OCI-LY1 (cell line): Measurements from ENCODE around the gene STX11.
A peak's percentile ranks its signal among the peaks of the same experiment; 100 is the strongest.

Experiments used
- H2AFZ ChIP-seq: fragments of 200-600 bp; sonication (generic), shearing (Covaris generic); 2 replicates; pipeline ENCODE4 v1.6.0; 2014; ENCODE audit warnings: antibody characterized with exemption, mild to moderate bottlenecking, low read length
- H3F3A ChIP-seq: fragments of 200-600 bp; sonication (generic), shearing (Covaris generic); 2 replicates; pipeline ENCODE4 v1.6.0; 2014; ENCODE audit warnings: mild to moderate bottlenecking, antibody characterized with exemption, low read length, moderate library complexity; ENCODE audit not compliant: insufficient read depth
- H3K27ac ChIP-seq: fragments of 200-600 bp; sonication (generic); 2 replicates; pipeline ENCODE4 v1.5.1; 2014; ENCODE audit warnings: low read length, mixed run types, mild to moderate bottlenecking, low read depth; ENCODE audit not compliant: poor library complexity, severe bottlenecking
- H3K27me3 ChIP-seq: fragments of 200-600 bp; sonication (generic); 2 replicates; pipeline ENCODE4 v1.6.0; 2014; ENCODE audit warnings: antibody characterized with exemption, mild to moderate bottlenecking, low read length, moderate library complexity; ENCODE audit not compliant: insufficient read depth
- H3K36me3 ChIP-seq: fragments of 200-600 bp; sonication (generic); 2 replicates; pipeline ENCODE4 v1.6.1; 2014; ENCODE audit warnings: mild to moderate bottlenecking, antibody characterized with exemption, low read length, moderate library complexity, mixed read lengths; ENCODE audit not compliant: insufficient read depth
- H3K4me1 ChIP-seq: fragments of 200-600 bp; sonication (generic); 2 replicates; pipeline ENCODE4 v1.5.1; 2014; ENCODE audit warnings: mild to moderate bottlenecking, low read length, moderate library complexity; ENCODE audit not compliant: insufficient read depth, severe bottlenecking
- H3K4me2 ChIP-seq: fragments of 200-600 bp; sonication (generic), shearing (Covaris generic); 2 replicates; pipeline ENCODE4 v1.6.1; 2014; ENCODE audit warnings: low read length
- H3K4me3 ChIP-seq: fragments of 200-600 bp; sonication (generic); 2 replicates; pipeline ENCODE4 v1.5.1; 2014; ENCODE audit warnings: low read length, low read depth, mild to moderate bottlenecking, mixed read lengths; ENCODE audit not compliant: poor library complexity, severe bottlenecking
- H3K79me2 ChIP-seq: fragments of 200-600 bp; shearing (Covaris generic); 2 replicates; pipeline ENCODE4 v1.6.1; 2016; ENCODE audit warnings: mixed run types, low read length, mixed read lengths; ENCODE audit not compliant: insufficient read depth
- H3K9ac ChIP-seq: fragments of 200-600 bp; sonication (generic), shearing (Covaris generic); 2 replicates; pipeline ENCODE4 v1.6.1; 2014; ENCODE audit warnings: mild to moderate bottlenecking, low read length, mixed read lengths
- H3K9me2 ChIP-seq: fragments of 200-600 bp; sonication (generic), shearing (Covaris generic); 2 replicates; pipeline ENCODE4 v1.6.1; 2014; ENCODE audit warnings: low read depth, mild to moderate bottlenecking, low read length, mixed read lengths
- H3K9me3 ChIP-seq: fragments of 200-600 bp; shearing (Covaris generic); 2 replicates; pipeline ENCODE4 v1.6.1; 2014; ENCODE audit warnings: low read length, mixed read lengths
- H4K20me1 ChIP-seq: fragments of 200-600 bp; sonication (generic), shearing (Covaris generic); 2 replicates; pipeline ENCODE4 v1.6.0; 2016; ENCODE audit warnings: mild to moderate bottlenecking, low read length; ENCODE audit not compliant: insufficient read depth
- CTCF ChIP-seq: fragments of 200-600 bp; sonication (generic), shearing (Covaris generic); IDR thresholded peaks from 2 replicates; pipeline ENCODE4 v1.5.1; 2017; ENCODE audit warnings: mild to moderate bottlenecking, antibody characterized with exemption, low read length, moderate library complexity, mixed read lengths
- EZH2 ChIP-seq: fragments of 200-600 bp; sonication (generic), shearing (Covaris generic); IDR thresholded peaks from 2 replicates; pipeline ENCODE4 v1.8.0; 2017; ENCODE audit warnings: borderline replicate concordance, mixed run types, mild to moderate bottlenecking, antibody characterized with exemption, low read length, moderate library complexity, mixed read lengths

The STX11 gene

GRCh38 chr6:144215932-144216667 lies 65.8 kb downstream of the STX11 start:
- H3K4me3 ChIP-seq = peak overlapping the region; percentile 70
- H3K9ac ChIP-seq = peak overlapping the region; percentile 77
- H4K20me1 ChIP-seq = no peaks in the 10 kb centered on the region
- H3K9me3 ChIP-seq = no peaks in the 10 kb centered on the region
- H2AFZ ChIP-seq = peak overlapping the region; percentile 70
- H3K36me3 ChIP-seq = no peaks in the 10 kb centered on the region
- H3K27me3 ChIP-seq = no peaks in the 10 kb centered on the region
- H3K4me1 ChIP-seq = peaks cover 18% of the 10 kb centered on the region
- H3K9me2 ChIP-seq = no peaks in the 10 kb centered on the region
- H3K4me2 ChIP-seq = peak overlapping the region; percentile 79
- H3F3A ChIP-seq = no peaks in the 10 kb centered on the region
- peak; percentile 57 for TF ChIP-seq CTCF
- TF ChIP-seq EZH2 = no peak
- peak overlapping the region; percentile 80 for H3K27ac ChIP-seq
- H3K79me2 ChIP-seq = no peaks in the 10 kb centered on the region

- Histone ChIP-seq H3F3A (no peaks in the 10 kb centered on the region), H4K20me1 (no peaks in the 10 kb centered on the region), H3K9me3 (no peaks in the 10 kb centered on the region), H3K36me3 (no peaks in the 10 kb centered on the region), H3K4me1 (peaks cover 18% of the 10 kb centered on the region), H3K9ac (peak overlapping the region; percentile 77), H3K27me3 (no peaks in the 10 kb centered on the region), H3K79me2 (no peaks in the 10 kb centered on the region), H3K27ac (peak overlapping the region; percentile 80), H3K4me2 (peak overlapping the region; percentile 79), H3K4me3 (peak overlapping the region; percentile 70), H3K9me2 (no peaks in the 10 kb centered on the region), H2AFZ (peak overlapping the region; percentile 88)
- no peak for TF ChIP-seq CTCF
- no peak for TF ChIP-seq EZH2
Measured at GRCh38 chr6:144216668-144217218, 66.4 kb downstream of the STX11 start.

GRCh38 chr6:144217264-144217663 lies 66.9 kb downstream of the STX11 start:
- no peaks in the 10 kb centered on the region for H3K36me3 ChIP-seq
- no peaks in the 10 kb centered on the region for H3K79me2 ChIP-seq
- no peak for TF ChIP-seq EZH2
- H4K20me1 ChIP-seq = no peaks in the 10 kb centered on the region
- H3K4me3 ChIP-seq = peak overlapping the region; percentile 70
- H3K4me2 ChIP-seq = peak overlapping the region; percentile 79
- no peak overlapping the region for H3K27ac ChIP-seq
- H3K27me3 ChIP-seq = no peaks in the 10 kb centered on the region
- no peaks in the 10 kb centered on the region for H3F3A ChIP-seq
- peaks cover 18% of the 10 kb centered on the region for H3K4me1 ChIP-seq
- no peaks in the 10 kb centered on the region for H3K9me2 ChIP-seq
- H2AFZ ChIP-seq = peak overlapping the region; percentile 88
- H3K9me3 ChIP-seq = no peaks in the 10 kb centered on the region
- peak overlapping the region; percentile 77; the same call in 1 of the 2 replicates for H3K9ac ChIP-seq
